PC-3 (cell line): ENCODE data around the gene EVA1A. TPM values are rescaled to one million over a fixed set of nuclear protein-coding genes. Genes with fewer than 3 reads are reported as not detected.
A peak's percentile ranks its signal among the peaks of the same experiment; 100 is the strongest.

Experiments
- ATAC-seq: fragments of 200-7000 bp; cut with Tn5 transposase; 2 replicates; pipeline ENCODE4 v1.9.1; 2020; ENCODE audit warnings: mild to moderate bottlenecking, moderate library complexity
- BruUV-seq: library from RNA; stranded (reverse); fragments of 400-500 nt; replicated peaks from 2 replicates; lab custom pipeline; 2021; lab: Mats Ljungman, UMichigan
- CTCF ChIA-PET: fragments of 300-600 bp; sonication (Branson Sonifier 250); formaldehyde crosslinking; loops from one replicate; lab custom pipeline; 2022; ENCODE audit warnings: antibody characterized with exemption; lab: Charles Lee
- POLR2A ChIA-PET: fragments of 300-600 bp; sonication (Branson Sonifier 250); formaldehyde crosslinking; loops from one replicate; lab custom pipeline; 2022; ENCODE audit warnings: antibody characterized with exemption; ENCODE audit not compliant: unreplicated experiment; lab: Charles Lee
- DNase-seq: peaks from one replicate; pipeline ENCODE4 v3.0.0-alpha.2; 2015
- H2AFZ ChIP-seq: fragments of 300-600 bp; sonication (generic); 2 replicates; pipeline ENCODE4 v1.6.0; 2016; ENCODE audit warnings: antibody characterized with exemption, low read length
- H3F3A ChIP-seq: fragments of 300-600 bp; sonication (generic); one replicate; pipeline ENCODE4 v1.6.0; 2017; ENCODE audit warnings: antibody characterized with exemption, low read length, control low read depth, mild to moderate bottlenecking; ENCODE audit not compliant: unreplicated experiment
- H3K27ac ChIP-seq: fragments of 300-600 bp; sonication (generic); 2 replicates; pipeline ENCODE4 v1.5.1; 2016; ENCODE audit warnings: mild to moderate bottlenecking, low read length
- H3K27me3 ChIP-seq: fragments of 300-600 bp; sonication (generic); 2 replicates; pipeline ENCODE4 v1.6.1; 2016; ENCODE audit warnings: low read length, mixed read lengths
- H3K36me3 ChIP-seq: fragments of 300-600 bp; sonication (generic); 2 replicates; pipeline ENCODE4 v1.6.1; 2016; ENCODE audit warnings: low read depth, mixed run types, low read length, mixed read lengths
- H3K4me1 ChIP-seq: fragments of 300-600 bp; sonication (generic); 2 replicates; pipeline ENCODE4 v1.5.1; 2016; ENCODE audit warnings: low read length; ENCODE audit not compliant: insufficient read depth
- H3K4me2 ChIP-seq: fragments of 300-600 bp; sonication (generic); 2 replicates; pipeline ENCODE4 v1.6.0; 2016; ENCODE audit warnings: low read length
- H3K4me3 ChIP-seq: fragments of 300-600 bp; sonication (generic); 2 replicates; pipeline ENCODE4 v1.5.1; 2016; ENCODE audit warnings: mild to moderate bottlenecking, low read length, mixed read lengths
- H3K79me2 ChIP-seq: fragments of 300-600 bp; sonication (generic); 2 replicates; pipeline ENCODE4 v1.6.1; 2017; ENCODE audit warnings: low read length, mixed read lengths
- H3K9ac ChIP-seq: fragments of 300-600 bp; sonication (generic); 2 replicates; pipeline ENCODE4 v1.6.0; 2016; ENCODE audit warnings: mild to moderate bottlenecking, low read length
- H3K9me2 ChIP-seq: fragments of 300-600 bp; sonication (generic); replicated peaks from 2 replicates; pipeline ENCODE4 v1.6.1; 2016; ENCODE audit warnings: mixed run types, low read length, mixed read lengths
- H3K9me3 ChIP-seq: fragments of 300-600 bp; sonication (generic); 2 replicates; pipeline ENCODE4 v1.6.1; 2016; ENCODE audit warnings: low read length, mixed read lengths
- H4K20me1 ChIP-seq: fragments of 300-600 bp; sonication (generic); 2 replicates; pipeline ENCODE4 v1.6.1; 2016; ENCODE audit warnings: low read length, mixed read lengths
- CTCF ChIP-seq: fragments of 300-600 bp; sonication (generic); conservative IDR thresholded peaks from 2 replicates; pipeline ENCODE4 v1.5.1; 2017; ENCODE audit warnings: antibody characterized with exemption, low read depth, mild to moderate bottlenecking, low read length
- EZH2 ChIP-seq: fragments of 300-600 bp; sonication (generic); IDR thresholded peaks from one replicate; pipeline ENCODE4 v1.6.1; 2017; ENCODE audit warnings: antibody characterized with exemption, mild to moderate bottlenecking, low read length; ENCODE audit not compliant: unreplicated experiment
- EZH2phosphoT487 ChIP-seq: fragments of 300-600 bp; sonication (generic); IDR thresholded peaks from 2 replicates; pipeline ENCODE4 v1.6.1; 2018; ENCODE audit warnings: mild to moderate bottlenecking, antibody characterized with exemption, low read length, borderline replicate concordance
- intact Hi-C: fragments of 100-400 bp; cut with micrococcal nuclease; formaldehyde crosslinking; loops from 2 replicates; pipeline ENCODE4 v1.9.0; 2023
- total RNA-seq: library from RNA; depleted of rRNA; stranded (reverse); fragments of >200 nt; gene quantifications from 2 replicates; pipeline ENCODE4 v1.2.3, GENCODE V29; 2014

Gene EVA1A
- total RNA-seq, 1 experiment from 2014 or later, result 48.9 TPM

GRCh38 chr2:75559680-75560021 lies 1.1 kb downstream of the EVA1A start:
- DNase-seq (no peak), ATAC-seq (peak; percentile 12)
- Histone ChIP-seq H3K4me2 (peak overlapping the region; percentile 96), H3K4me3 (peak overlapping the region; percentile 86), H2AFZ (peak overlapping the region; percentile 90), H3K9me2 (no peaks in the 10 kb centered on the region), H3F3A (no peaks in the 10 kb centered on the region), H4K20me1 (no peaks in the 10 kb centered on the region), H3K36me3 (no peaks in the 10 kb centered on the region), H3K27ac (no peak overlapping the region), H3K27me3 (no peaks in the 10 kb centered on the region), H3K4me1 (peaks cover 25% of the 10 kb centered on the region), H3K9me3 (no peaks in the 10 kb centered on the region), H3K79me2 (peaks cover 55% of the 10 kb centered on the region), H3K9ac (peak overlapping the region; percentile 79)
- BruUV-seq, result no TSS peak
- CTCF ChIA-PET, result interaction anchor here (1.7 to 1.9 kb wide), 2 partner anchors 68 to 93 kb away, joined by 4 to 9 read pairs; no protein-coding TSS in a partner anchor
- POLR2A ChIA-PET, result interaction anchor here (0.6 to 1.6 kb wide), 2 partner anchors 33 to 46 kb away, joined by 3 to 6 read pairs; no protein-coding TSS in a partner anchor
- TF ChIP-seq EZH2phosphoT487, result no peak
- no peak for TF ChIP-seq CTCF
- TF ChIP-seq EZH2, result no peak
- intact Hi-C loops, result loop anchor here (2.0 kb wide), 2 partner anchors 37 to 97 kb away; no protein-coding TSS in a partner anchor

GRCh38 chr2:75558786-75559679 lies 1.7 kb downstream of the EVA1A start:
- Histone ChIP-seq H3K9me2 (no peaks in the 10 kb centered on the region), H4K20me1 (no peaks in the 10 kb centered on the region), H3K9me3 (no peaks in the 10 kb centered on the region), H3K27me3 (no peaks in the 10 kb centered on the region), H3F3A (no peaks in the 10 kb centered on the region), H3K4me3 (peak overlapping the region; percentile 49; the same call in 1 of the 2 replicates), H3K36me3 (no peaks in the 10 kb centered on the region), H3K79me2 (peaks cover 57% of the 10 kb centered on the region), H3K27ac (no peak overlapping the region), H3K4me2 (peak overlapping the region; percentile 79), H3K9ac (no peak overlapping the region), H3K4me1 (peaks cover 25% of the 10 kb centered on the region), H2AFZ (no peak overlapping the region)
- ChIA-PET CTCF (no interaction called here), POLR2A (no interaction called here)
- BruUV-seq, result no TSS peak
- intact Hi-C loops, result no loop called here
- DNase-seq (no peak), ATAC-seq (no peak)
- TF ChIP-seq EZH2 (no peak), CTCF (no peak), EZH2phosphoT487 (no peak)

- Histone ChIP-seq H2AFZ (no peak overlapping the region), H4K20me1 (no peaks in the 10 kb centered on the region), H3K4me3 (no peak overlapping the region), H3K27me3 (no peaks in the 10 kb centered on the region), H3K36me3 (no peaks in the 10 kb centered on the region), H3K27ac (no peak overlapping the region), H3K4me1 (peaks cover 25% of the 10 kb centered on the region), H3K9me3 (no peaks in the 10 kb centered on the region), H3F3A (no peaks in the 10 kb centered on the region), H3K4me2 (no peak overlapping the region; the same call in 1 of the 2 replicates), H3K9ac (no peak overlapping the region), H3K79me2 (peaks cover 61% of the 10 kb centered on the region), H3K9me2 (no peaks in the 10 kb centered on the region)
- intact Hi-C loops, result no loop called here
- no peak for TF ChIP-seq CTCF
- no peak for TF ChIP-seq EZH2phosphoT487
- no peak for TF ChIP-seq EZH2
- DNase-seq (no peak), ATAC-seq (no peak)
- ChIA-PET POLR2A (no interaction called here), CTCF (no interaction called here)
- no TSS peak for BruUV-seq
Measured at GRCh38 chr2:75558136-75558535, 2.6 kb downstream of the EVA1A start.
